HepG2 (cell line): ENCODE measurements around the gene JAGN1. TPM values are rescaled to one million over a fixed set of nuclear protein-coding genes. Genes with fewer than 3 reads are reported as not detected.

Source experiments
- ARID4A ChIP-seq: sonication (generic); formaldehyde crosslinking; IDR thresholded peaks from 2 replicates; pipeline ENCODE4 v1.5.0; 2020; ENCODE audit warnings: mild to moderate bottlenecking, missing genetic modification reagents, borderline replicate concordance
- HNRNPLL ChIP-seq: fragments of 200-400 bp; formaldehyde crosslinking; IDR thresholded peaks from 2 replicates; pipeline ENCODE4 v1.6.1; 2017; ENCODE audit warnings: mild to moderate bottlenecking, low read depth, low read length; ENCODE audit not compliant: poor library complexity, severe bottlenecking
- KDM2A ChIP-seq: sonication (generic); formaldehyde crosslinking; IDR thresholded peaks from 2 replicates; pipeline ENCODE4 v1.4.0; 2020; ENCODE audit warnings: low read depth, missing genetic modification reagents, borderline replicate concordance
- MYNN ChIP-seq: sonication (generic); formaldehyde crosslinking; IDR thresholded peaks from 2 replicates; pipeline ENCODE4 v1.4.0; 2020; ENCODE audit warnings: mild to moderate bottlenecking, low read depth, missing genetic modification reagents
- NCOA2 ChIP-seq: sonication (generic); formaldehyde crosslinking; IDR thresholded peaks from 2 replicates; pipeline ENCODE4 v1.8.0; 2022; ENCODE audit warnings: inconsistent platforms
- NRL ChIP-seq: sonication (generic); formaldehyde crosslinking; IDR thresholded peaks from 2 replicates; pipeline ENCODE4 v1.5.0; 2020; ENCODE audit warnings: missing genetic modification reagents, mild to moderate bottlenecking, moderate library complexity, borderline replicate concordance
- SMAD1 ChIP-seq: sonication (generic); formaldehyde crosslinking; IDR thresholded peaks from 2 replicates; pipeline ENCODE4 v1.4.0; 2020; ENCODE audit warnings: missing genetic modification reagents, low read depth, mild to moderate bottlenecking, borderline replicate concordance
- SSRP1 ChIP-seq: IDR thresholded peaks from 2 replicates; pipeline ENCODE4 v1.6.1; 2016; ENCODE audit warnings: control low read depth
- ZNF12 ChIP-seq: sonication (generic); formaldehyde crosslinking; IDR thresholded peaks from 2 replicates; pipeline ENCODE4 v1.5.0; 2020; ENCODE audit warnings: missing genetic modification reagents
- ZNF318 ChIP-seq: sonication (generic); formaldehyde crosslinking; IDR thresholded peaks from 2 replicates; pipeline ENCODE4 v1.4.0; 2020; ENCODE audit warnings: mild to moderate bottlenecking, missing genetic modification reagents
- ZNF547 ChIP-seq: sonication (generic); formaldehyde crosslinking; IDR thresholded peaks from 2 replicates; pipeline ENCODE4 v1.5.1; 2020; ENCODE audit warnings: mild to moderate bottlenecking, missing genetic modification reagents
- ZNF747 ChIP-seq: sonication (generic); formaldehyde crosslinking; IDR thresholded peaks from 2 replicates; pipeline ENCODE4 v1.8.1; 2023; ENCODE audit warnings: missing genetic modification reagents, mild to moderate bottlenecking, borderline replicate concordance
- ZNF777 ChIP-seq: sonication (generic); formaldehyde crosslinking; IDR thresholded peaks from 2 replicates; pipeline ENCODE4 v1.4.0; 2020; ENCODE audit warnings: missing genetic modification reagents
- ZSCAN25 ChIP-seq: sonication (generic); formaldehyde crosslinking; IDR thresholded peaks from 2 replicates; pipeline ENCODE4 v1.8.0; 2022; ENCODE audit warnings: mild to moderate bottlenecking, missing genetic modification reagents
- polyA plus RNA-seq, 8 experiments: library from polyadenylated mRNA; depleted of rRNA in 3 of 8; stranded (reverse) in 7 of 8; unstranded in 1 of 8; fragments of >200 nt; fragmentation: Illumina TruSeq in 4 of 8; extraction: Trizol in 4 of 8; gene quantifications; 2 replicates each; pipeline versions ENCODE4 v1.2.1 to v1.2.3, GENCODE V29; 2011 to 2016; ENCODE audit warnings: low read depth in 4 of 8, missing spikeins in 1 of 8, mixed read lengths in 1 of 8; ENCODE audit not compliant: insufficient read depth in 1 of 8
- total RNA-seq, 5 experiments: library from RNA; depleted of rRNA; stranded (reverse); fragments of >200 nt; fragmentation: Illumina TruSeq; extraction: Trizol; gene quantifications; 2 replicates each; pipeline ENCODE4 v1.2.3, GENCODE V29; 2016; ENCODE audit warnings: low read depth in 1 of 5
- TF ChIP-seq, protein P1 (sequence below): sonication (generic); formaldehyde crosslinking; IDR thresholded peaks from 2 replicates; pipeline ENCODE4 v1.5.0; 2020; ENCODE audit warnings: missing genetic modification reagents
- TF ChIP-seq, protein P2 (sequence below): IDR thresholded peaks from 2 replicates; pipeline ENCODE4 v1.6.1; 2016; ENCODE audit warnings: low read depth, borderline replicate concordance

JAGN1 gene
- total and polyA plus RNA-seq, 2 of the 13 experiments (the other 11 are each of a cell fraction or from before 2014, with no cell fraction given), result 49.9 to 50.9 TPM

DNA sequence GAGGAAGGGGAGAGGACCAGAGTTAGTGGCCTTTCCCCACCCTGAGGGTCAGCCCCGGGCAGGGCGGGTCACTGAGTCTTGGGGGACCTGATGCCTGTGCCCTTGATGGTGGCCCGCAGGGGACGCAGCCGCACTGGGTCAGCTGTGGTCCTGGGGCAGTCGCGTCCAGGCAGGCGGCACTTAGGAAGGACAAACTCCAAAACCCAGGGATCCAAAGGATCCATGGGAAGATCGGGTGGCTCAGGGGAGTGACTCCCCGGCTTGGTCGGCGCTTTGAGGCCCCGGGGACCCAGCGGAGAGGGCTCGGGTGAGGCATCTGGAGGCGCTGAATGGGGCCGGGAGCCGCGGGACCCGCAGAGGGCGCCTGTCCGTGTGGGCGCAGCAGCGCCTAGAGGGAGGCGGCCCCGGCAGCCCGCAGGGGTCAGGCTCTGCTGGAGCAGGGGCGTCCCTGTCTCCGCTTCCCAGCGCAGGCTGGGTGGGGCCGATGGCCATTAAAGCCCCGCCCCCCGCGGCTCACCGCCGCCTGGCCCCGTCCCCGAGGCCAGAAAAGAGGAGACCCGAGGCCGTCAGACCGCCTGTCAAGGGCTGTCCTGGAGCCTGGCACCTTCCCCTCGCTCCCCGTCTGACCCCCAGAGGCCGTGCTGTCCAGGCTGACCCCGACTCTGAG is 27.9 kb upstream of the JAGN1 start (continued):
- TF ChIP-seq ZNF318 (no peak), ZSCAN25 (CRISPR knock-in tag) (peak; percentile 91), MYNN (CRISPR knock-in tag) (no peak), HNRNPLL (peak; percentile 70), ZNF777 (CRISPR knock-in tag) (peak; percentile 77), NRL (CRISPR knock-in tag) (no peak), ZNF12 (0 out of 2 replicates have a peak, but pooled peaks have one; percentile 43), SMAD1 (CRISPR knock-in tag) (peak; percentile 84; the same call in 1 of the 2 replicates), ZNF747 (peak; percentile 67; the same call in 1 of the 2 replicates), NCOA2 (CRISPR knock-in tag) (0 out of 2 replicates have a peak, but pooled peaks have one; percentile 12), SSRP1 (no peak), KDM2A (CRISPR knock-in tag) (peak; percentile 81), ZNF547 (CRISPR knock-in tag) (no peak; the same call in 1 of the 2 replicates), ARID4A (CRISPR knock-in tag) (peak; percentile 75; the same call in 1 of the 2 replicates)
- TF ChIP-seq, protein P1, sequence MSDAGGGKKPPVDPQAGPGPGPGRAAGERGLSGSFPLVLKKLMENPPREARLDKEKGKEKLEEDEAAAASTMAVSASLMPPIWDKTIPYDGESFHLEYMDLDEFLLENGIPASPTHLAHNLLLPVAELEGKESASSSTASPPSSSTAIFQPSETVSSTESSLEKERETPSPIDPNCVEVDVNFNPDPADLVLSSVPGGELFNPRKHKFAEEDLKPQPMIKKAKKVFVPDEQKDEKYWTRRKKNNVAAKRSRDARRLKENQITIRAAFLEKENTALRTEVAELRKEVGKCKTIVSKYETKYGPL (CRISPR knock-in tag), result no peak
- TF ChIP-seq, protein P2, sequence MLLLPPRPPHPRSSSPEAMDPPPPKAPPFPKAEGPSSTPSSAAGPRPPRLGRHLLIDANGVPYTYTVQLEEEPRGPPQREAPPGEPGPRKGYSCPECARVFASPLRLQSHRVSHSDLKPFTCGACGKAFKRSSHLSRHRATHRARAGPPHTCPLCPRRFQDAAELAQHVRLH (CRISPR knock-in tag), result peak; percentile 90
